Measurements from ENCODE around the gene EFNB1. TPM values are rescaled to one million over a fixed set of nuclear protein-coding genes. Genes with fewer than 3 reads are reported as not detected.

Gene EFNB1
- polyA plus RNA-seq, 1 experiment: 19.1 TPM

- TF ChIP-seq CTCF (IDR thresholded peaks at IDR 0.05; ENCODE audit: low read depth, low read length): no peak
- no peak for DNase-seq (ENCODE audit: low read depth, low spot score)
- Histone ChIP-seq H3K27me3 (ENCODE audit: control insufficient read depth, insufficient read depth, low read length) (peaks cover 6% of the 10 kb centered on the region), H3K4me3 (ENCODE audit: low read depth, low read length) (no peak overlapping the region), H3K9me3 (ENCODE audit: control insufficient read depth, insufficient read depth, low read length) (no peaks in the 10 kb centered on the region), H3K27ac (ENCODE audit: low read depth, low read length) (no peak overlapping the region)
- ChIA-PET POLR2A (no interaction called here), CTCF (no interaction called here)
These were observed 50.3 kb downstream of the EFNB1 start for GRCh38 chrX:68878977-68879645.

- peaks cover 9% of the 10 kb centered on the region for H3K27me3 ChIP-seq (ENCODE audit: control insufficient read depth, insufficient read depth, low read length)
- ChIA-PET POLR2A (no interaction called here), CTCF (interaction anchor here (1.6 kb wide), 1 partner anchor 53 kb away, joined by 3 read pairs; no protein-coding TSS in a partner anchor)
- no peak for DNase-seq (ENCODE audit: low read depth, low spot score)
- H3K4me3 ChIP-seq (ENCODE audit: low read depth, low read length): no peak overlapping the region
- no peaks in the 10 kb centered on the region for H3K9me3 ChIP-seq (ENCODE audit: control insufficient read depth, insufficient read depth, low read length)
- H3K27ac ChIP-seq (ENCODE audit: low read depth, low read length): no peak overlapping the region
- TF ChIP-seq CTCF (IDR thresholded peaks at IDR 0.05; ENCODE audit: low read depth, low read length): no peak
These were observed 52.2 kb downstream of the EFNB1 start for GRCh38 chrX:68880846-68881552.

- H3K27me3 ChIP-seq (ENCODE audit: control insufficient read depth, insufficient read depth, low read length): peaks cover 12% of the 10 kb centered on the region
- no peak overlapping the region for H3K4me3 ChIP-seq (ENCODE audit: low read depth, low read length)
- CTCF ChIA-PET: interaction anchor here (1.6 kb wide), 1 partner anchor 54 kb away, joined by 3 read pairs; no protein-coding TSS in a partner anchor
- TF ChIP-seq CTCF (IDR thresholded peaks at IDR 0.05; ENCODE audit: low read depth, low read length): no peak
- DNase-seq (ENCODE audit: low read depth, low spot score): no peak
- H3K27ac ChIP-seq (ENCODE audit: low read depth, low read length): no peak overlapping the region
- POLR2A ChIA-PET: no interaction called here
- no peaks in the 10 kb centered on the region for H3K9me3 ChIP-seq (ENCODE audit: control insufficient read depth, insufficient read depth, low read length)
These were observed 53.1 kb downstream of the EFNB1 start for GRCh38 chrX:68881911-68882310.

- POLR2A ChIA-PET: no interaction called here
- H3K27me3 ChIP-seq (ENCODE audit: control insufficient read depth, insufficient read depth, low read length): peaks cover 22% of the 10 kb centered on the region
- no peak overlapping the region for H3K27ac ChIP-seq (ENCODE audit: low read depth, low read length)
- TF ChIP-seq CTCF (IDR thresholded peaks at IDR 0.05; ENCODE audit: low read depth, low read length): no peak
- DNase-seq (ENCODE audit: low read depth, low spot score): no peak
- CTCF ChIA-PET: no interaction called here
- no peaks in the 10 kb centered on the region for H3K9me3 ChIP-seq (ENCODE audit: control insufficient read depth, insufficient read depth, low read length)
- H3K4me3 ChIP-seq (ENCODE audit: low read depth, low read length): no peak overlapping the region
These were observed 55.0 kb downstream of the EFNB1 start for GRCh38 chrX:68883800-68884199.

- H3K27me3 ChIP-seq (ENCODE audit: control insufficient read depth, insufficient read depth, low read length): peaks cover 33% of the 10 kb centered on the region
- TF ChIP-seq CTCF (IDR thresholded peaks at IDR 0.05; ENCODE audit: low read depth, low read length): no peak
- POLR2A ChIA-PET: no interaction called here
- no peak for DNase-seq (ENCODE audit: low read depth, low spot score)
- CTCF ChIA-PET: no interaction called here
- H3K9me3 ChIP-seq (ENCODE audit: control insufficient read depth, insufficient read depth, low read length): no peaks in the 10 kb centered on the region
- H3K27ac ChIP-seq (ENCODE audit: low read depth, low read length): no peak overlapping the region
- H3K4me3 ChIP-seq (ENCODE audit: low read depth, low read length): no peak overlapping the region
These were observed 60.4 kb downstream of the EFNB1 start for GRCh38 chrX:68889249-68889648.

Data from AG04450 (cell line).